Measurements from ENCODE around the gene CASKIN2. TPM values are rescaled to one million over a fixed set of nuclear protein-coding genes. Genes with fewer than 3 reads are reported as not detected.

CASKIN2 gene
- total RNA-seq, 1 donor from 2014 or later = 3.9 TPM

GRCh38 chr17:75496005-75496404 is 19.3 kb downstream of the CASKIN2 start:
- H3K4me3 ChIP-seq (ENCODE audit: low read depth, low read length) = no peak overlapping the region
- no peaks in the 10 kb centered on the region for H3K27me3 ChIP-seq (ENCODE audit: control insufficient read depth, insufficient read depth, low read length)
- TF ChIP-seq, protein P1, sequence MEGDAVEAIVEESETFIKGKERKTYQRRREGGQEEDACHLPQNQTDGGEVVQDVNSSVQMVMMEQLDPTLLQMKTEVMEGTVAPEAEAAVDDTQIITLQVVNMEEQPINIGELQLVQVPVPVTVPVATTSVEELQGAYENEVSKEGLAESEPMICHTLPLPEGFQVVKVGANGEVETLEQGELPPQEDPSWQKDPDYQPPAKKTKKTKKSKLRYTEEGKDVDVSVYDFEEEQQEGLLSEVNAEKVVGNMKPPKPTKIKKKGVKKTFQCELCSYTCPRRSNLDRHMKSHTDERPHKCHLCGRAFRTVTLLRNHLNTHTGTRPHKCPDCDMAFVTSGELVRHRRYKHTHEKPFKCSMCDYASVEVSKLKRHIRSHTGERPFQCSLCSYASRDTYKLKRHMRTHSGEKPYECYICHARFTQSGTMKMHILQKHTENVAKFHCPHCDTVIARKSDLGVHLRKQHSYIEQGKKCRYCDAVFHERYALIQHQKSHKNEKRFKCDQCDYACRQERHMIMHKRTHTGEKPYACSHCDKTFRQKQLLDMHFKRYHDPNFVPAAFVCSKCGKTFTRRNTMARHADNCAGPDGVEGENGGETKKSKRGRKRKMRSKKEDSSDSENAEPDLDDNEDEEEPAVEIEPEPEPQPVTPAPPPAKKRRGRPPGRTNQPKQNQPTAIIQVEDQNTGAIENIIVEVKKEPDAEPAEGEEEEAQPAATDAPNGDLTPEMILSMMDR (IDR thresholded peaks at IDR 0.05; ENCODE audit: insufficient read depth, low read length, severe bottlenecking) = no peak
- no peak for FAIRE-seq
- peaks cover 18% of the 10 kb centered on the region for H3K36me3 ChIP-seq (ENCODE audit: control insufficient read depth, insufficient read depth, low read length)
- DNase-seq (ENCODE audit: low read depth) = no peak

DNA sequence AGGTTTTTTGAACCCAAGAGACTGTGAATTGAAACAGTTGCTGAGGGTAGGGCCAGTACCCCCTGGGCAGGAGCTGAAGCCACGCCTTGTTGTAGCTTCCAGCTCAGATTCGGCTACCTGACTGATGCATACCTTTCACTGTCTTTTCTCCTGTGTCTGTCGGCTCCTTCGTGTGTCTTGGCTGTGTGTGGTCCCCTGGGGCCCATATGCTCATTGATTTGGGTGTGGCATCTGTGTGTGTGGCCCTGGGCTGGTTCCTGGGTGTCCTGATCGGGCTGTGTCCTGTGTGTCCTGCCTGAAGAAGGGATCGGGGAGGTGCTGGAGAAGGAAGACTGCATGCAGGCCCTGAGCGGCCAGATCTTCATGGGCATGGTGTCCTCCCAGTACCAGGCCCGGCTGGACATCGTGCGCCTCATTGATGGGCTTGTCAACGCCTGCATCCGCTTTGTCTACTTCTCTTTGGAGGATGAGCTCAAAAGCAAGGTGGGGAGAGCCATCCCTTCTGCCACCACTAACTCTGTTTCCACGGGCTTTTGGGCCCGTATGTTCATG is 20.9 kb downstream of the CASKIN2 start:
- no peaks in the 10 kb centered on the region for H3K27me3 ChIP-seq (ENCODE audit: control insufficient read depth, insufficient read depth, low read length)
- TF ChIP-seq, protein P1 (IDR thresholded peaks at IDR 0.05; ENCODE audit: insufficient read depth, low read length, severe bottlenecking) = no peak
- no peak overlapping the region for H3K4me3 ChIP-seq (ENCODE audit: low read depth, low read length)
- DNase-seq (ENCODE audit: low read depth) (no peak), FAIRE-seq (no peak)
- H3K36me3 ChIP-seq (ENCODE audit: control insufficient read depth, insufficient read depth, low read length) = peaks cover 18% of the 10 kb centered on the region

DNA sequence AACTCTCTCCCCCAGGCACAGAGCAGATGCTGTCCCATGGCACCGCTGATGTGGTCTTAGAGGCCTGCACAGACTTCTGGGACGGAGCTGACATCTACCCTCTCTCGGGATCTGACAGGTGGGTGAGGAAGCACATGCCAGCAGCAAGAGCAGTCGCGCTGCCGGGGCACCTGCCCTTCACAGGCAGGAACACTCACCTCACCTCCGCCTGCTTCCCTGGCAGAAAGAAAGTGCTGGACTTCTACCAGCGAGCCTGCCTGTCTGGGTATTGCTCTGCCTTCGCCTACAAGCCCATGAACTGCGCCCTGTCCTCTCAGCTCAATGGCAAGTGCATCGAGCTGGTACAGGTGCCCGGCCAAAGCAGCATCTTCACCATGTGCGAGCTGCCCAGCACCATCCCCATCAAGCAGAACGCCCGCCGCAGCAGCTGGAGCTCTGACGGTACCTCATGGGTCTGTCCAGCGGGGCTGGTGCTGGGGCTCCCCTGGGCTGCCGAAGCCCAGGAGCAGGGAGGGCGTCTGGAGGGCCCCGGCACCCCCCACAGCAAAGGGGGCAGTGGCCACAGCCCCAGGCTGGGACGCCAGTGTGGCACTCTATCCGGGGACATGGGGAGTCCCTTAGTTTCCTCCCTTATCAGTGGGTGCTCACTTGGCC is 21.7 kb downstream of the CASKIN2 start:
- peaks cover 17% of the 10 kb centered on the region for H3K36me3 ChIP-seq (ENCODE audit: control insufficient read depth, insufficient read depth, low read length)
- H3K4me3 ChIP-seq (ENCODE audit: low read depth, low read length) = no peak overlapping the region
- DNase-seq (ENCODE audit: low read depth) (no peak), FAIRE-seq (no peak)
- no peaks in the 10 kb centered on the region for H3K27me3 ChIP-seq (ENCODE audit: control insufficient read depth, insufficient read depth, low read length)
- TF ChIP-seq, protein P1 (IDR thresholded peaks at IDR 0.05; ENCODE audit: insufficient read depth, low read length, severe bottlenecking) = no peak

DNA sequence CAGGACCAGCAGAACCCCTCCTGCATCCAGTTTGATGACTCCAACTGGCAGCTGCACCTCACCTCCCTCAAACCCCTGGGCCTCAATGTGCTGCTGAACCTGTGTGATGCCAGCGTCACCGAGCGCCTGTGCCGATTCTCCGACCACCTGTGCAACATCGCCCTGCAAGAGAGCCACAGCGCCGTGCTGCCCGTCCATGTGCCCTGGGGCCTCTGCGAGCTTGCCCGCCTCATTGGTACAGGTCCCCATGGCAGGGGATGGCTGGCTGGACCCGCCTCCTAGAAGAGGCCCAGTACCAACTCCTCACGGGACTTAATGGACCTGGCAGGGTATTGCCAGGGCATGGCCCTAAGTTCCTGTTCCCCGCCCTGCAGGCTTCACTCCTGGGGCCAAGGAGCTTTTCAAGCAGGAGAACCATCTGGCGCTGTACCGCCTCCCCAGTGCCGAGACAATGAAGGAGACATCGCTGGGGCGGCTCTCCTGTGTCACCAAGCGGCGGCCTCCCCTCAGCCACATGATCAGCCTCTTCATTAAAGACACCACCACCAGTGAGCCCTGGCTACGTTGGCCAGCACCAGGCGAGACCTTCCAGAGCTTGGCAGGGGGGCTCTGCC is 22.7 kb downstream of the CASKIN2 start:
- TF ChIP-seq, protein P1 (IDR thresholded peaks at IDR 0.05; ENCODE audit: insufficient read depth, low read length, severe bottlenecking) = no peak
- FAIRE-seq (no peak), DNase-seq (ENCODE audit: low read depth) (no peak)
- Histone ChIP-seq H3K27me3 (ENCODE audit: control insufficient read depth, insufficient read depth, low read length) (no peaks in the 10 kb centered on the region), H3K36me3 (ENCODE audit: control insufficient read depth, insufficient read depth, low read length) (peaks cover 14% of the 10 kb centered on the region), H3K4me3 (ENCODE audit: low read depth, low read length) (no peak overlapping the region)

DNA sequence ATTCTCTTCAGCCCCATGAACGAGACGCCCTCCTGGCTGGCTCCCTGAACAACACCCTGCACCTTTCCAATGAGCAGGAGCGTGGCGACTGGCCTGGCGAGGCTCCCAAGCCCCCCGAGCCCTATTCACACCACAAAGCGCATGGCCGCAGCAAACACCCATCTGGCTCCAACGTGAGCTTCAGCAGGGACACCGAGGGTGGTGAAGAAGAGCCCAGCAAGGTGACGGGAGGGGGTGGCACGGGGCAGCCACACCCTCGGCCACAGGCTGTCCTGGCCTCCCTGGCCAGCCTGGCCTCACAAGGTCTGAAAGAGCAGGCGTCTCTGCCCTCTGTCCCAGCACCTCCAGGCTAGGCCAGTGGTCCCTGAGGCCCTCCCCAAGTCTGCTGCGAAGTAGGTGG is 23.7 kb downstream of the CASKIN2 start:
- Histone ChIP-seq H3K4me3 (ENCODE audit: low read depth, low read length) (no peak overlapping the region), H3K27me3 (ENCODE audit: control insufficient read depth, insufficient read depth, low read length) (no peaks in the 10 kb centered on the region), H3K36me3 (ENCODE audit: control insufficient read depth, insufficient read depth, low read length) (peaks cover 14% of the 10 kb centered on the region)
- no peak for DNase-seq (ENCODE audit: low read depth)
- TF ChIP-seq, protein P1 (IDR thresholded peaks at IDR 0.05; ENCODE audit: insufficient read depth, low read length, severe bottlenecking) = no peak
- no peak for FAIRE-seq
